ENCODE measurements around the gene SLCO3A1. TPM values are rescaled to one million over a fixed set of nuclear protein-coding genes. Genes with fewer than 3 reads are reported as not detected.

SLCO3A1 gene
- total RNA-seq, 2 experiments from 2014 or later, result 8.5 to 40.0 TPM

DNA sequence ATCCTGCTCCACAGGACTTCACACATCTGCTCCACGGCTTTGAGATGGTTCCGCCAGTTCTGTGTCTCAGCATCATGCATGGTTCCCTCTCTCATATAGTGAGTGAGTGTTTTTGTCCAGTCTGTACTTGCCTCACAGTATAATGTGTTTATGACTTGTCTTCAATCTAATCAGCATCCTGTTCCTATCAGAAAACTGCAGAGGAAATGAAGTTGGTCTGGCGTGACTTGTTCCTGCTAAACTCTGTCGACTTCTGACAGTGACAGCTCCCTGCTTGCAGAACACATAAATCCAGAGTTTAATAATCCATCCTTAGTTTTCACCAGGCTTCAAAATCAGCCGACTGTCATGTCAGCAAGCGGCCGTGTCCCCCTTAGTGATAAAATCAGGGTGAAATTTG lies 222.3 kb downstream of the SLCO3A1 start:
- intact Hi-C loops (cut with micrococcal nuclease; ENCODE audit: unreplicated experiment), result loop anchor here (2.0 kb wide), 1 partner anchor 369 kb away; no protein-coding TSS in a partner anchor
- Histone ChIP-seq H3K79me2 (ENCODE audit: insufficient read depth, low read depth, low read length) (no peaks in the 10 kb centered on the region), H3K4me3 (ENCODE audit: low read depth, low read length, poor library complexity, severe bottlenecking) (no peak overlapping the region), H3K9me3 (ENCODE audit: low read length) (no peaks in the 10 kb centered on the region), H2AFZ (ENCODE audit: low read length) (no peak overlapping the region), H3K4me1 (ENCODE audit: insufficient read depth, low read length, poor library complexity, severe bottlenecking) (peaks cover 29% of the 10 kb centered on the region), H4K20me1 (ENCODE audit: insufficient read depth, low read length) (peaks cover 5% of the 10 kb centered on the region; the same call in 1 of the 2 replicates), H3K36me3 (ENCODE audit: insufficient read depth, low read length) (no peaks in the 10 kb centered on the region), H3K4me2 (ENCODE audit: low read length) (peak overlapping the region; percentile 42), H3K27ac (ENCODE audit: low read depth, low read length, poor library complexity, severe bottlenecking) (no peak overlapping the region), H3K9me2 (ENCODE audit: insufficient read depth, low read length) (no peaks in the 10 kb centered on the region)
- no TSS peak for BruUV-seq (replicated peaks)
- peak; percentile 55 for DNase-seq (ENCODE audit: low spot score)
- ChIA-PET CTCF (ENCODE audit: unreplicated experiment) (interaction anchor here (1.0 kb wide), 1 partner anchor 772 kb away, joined by 3 read pairs; no protein-coding TSS in a partner anchor), POLR2A (no interaction called here)
- TF ChIP-seq, protein P1, sequence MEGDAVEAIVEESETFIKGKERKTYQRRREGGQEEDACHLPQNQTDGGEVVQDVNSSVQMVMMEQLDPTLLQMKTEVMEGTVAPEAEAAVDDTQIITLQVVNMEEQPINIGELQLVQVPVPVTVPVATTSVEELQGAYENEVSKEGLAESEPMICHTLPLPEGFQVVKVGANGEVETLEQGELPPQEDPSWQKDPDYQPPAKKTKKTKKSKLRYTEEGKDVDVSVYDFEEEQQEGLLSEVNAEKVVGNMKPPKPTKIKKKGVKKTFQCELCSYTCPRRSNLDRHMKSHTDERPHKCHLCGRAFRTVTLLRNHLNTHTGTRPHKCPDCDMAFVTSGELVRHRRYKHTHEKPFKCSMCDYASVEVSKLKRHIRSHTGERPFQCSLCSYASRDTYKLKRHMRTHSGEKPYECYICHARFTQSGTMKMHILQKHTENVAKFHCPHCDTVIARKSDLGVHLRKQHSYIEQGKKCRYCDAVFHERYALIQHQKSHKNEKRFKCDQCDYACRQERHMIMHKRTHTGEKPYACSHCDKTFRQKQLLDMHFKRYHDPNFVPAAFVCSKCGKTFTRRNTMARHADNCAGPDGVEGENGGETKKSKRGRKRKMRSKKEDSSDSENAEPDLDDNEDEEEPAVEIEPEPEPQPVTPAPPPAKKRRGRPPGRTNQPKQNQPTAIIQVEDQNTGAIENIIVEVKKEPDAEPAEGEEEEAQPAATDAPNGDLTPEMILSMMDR (conservative IDR thresholded peaks at IDR 0.05; ENCODE audit: low read length), result no peak
- TF ChIP-seq EZH2phosphoT487 (IDR thresholded peaks at IDR 0.05; ENCODE audit: borderline replicate concordance, low read depth, low read length), result no peak

DNA sequence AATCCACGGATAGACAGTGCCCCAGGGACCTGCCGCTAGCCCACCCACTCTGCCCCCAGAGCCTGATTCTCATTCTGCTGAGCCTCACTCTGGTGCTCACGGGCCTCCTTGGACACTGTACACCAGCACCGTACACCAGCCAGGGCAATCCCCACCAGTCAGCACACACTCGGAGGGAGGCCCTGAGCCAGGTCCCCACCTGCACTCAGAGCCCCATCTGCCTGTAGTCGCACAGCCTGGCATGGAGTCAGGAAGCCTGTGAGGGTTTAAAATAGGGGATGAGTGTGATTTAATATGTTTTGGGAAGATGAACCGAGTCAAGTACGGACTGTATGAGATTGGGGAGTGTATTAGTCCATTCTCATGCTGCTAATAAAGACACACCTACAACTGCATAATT lies 223.0 kb downstream of the SLCO3A1 start:
- CTCF ChIA-PET (ENCODE audit: unreplicated experiment), result no interaction called here
- no peaks in the 10 kb centered on the region for H3K9me3 ChIP-seq (ENCODE audit: low read length)

More for the DNA sequence above, 223.0 kb downstream of the SLCO3A1 start:
- no TSS peak for BruUV-seq (replicated peaks)
- Histone ChIP-seq H3K4me1 (ENCODE audit: insufficient read depth, low read length, poor library complexity, severe bottlenecking) (peaks cover 29% of the 10 kb centered on the region), H3K4me2 (ENCODE audit: low read length) (no peak overlapping the region), H3K4me3 (ENCODE audit: low read depth, low read length, poor library complexity, severe bottlenecking) (no peak overlapping the region), H3K36me3 (ENCODE audit: insufficient read depth, low read length) (no peaks in the 10 kb centered on the region), H3K79me2 (ENCODE audit: insufficient read depth, low read depth, low read length) (no peaks in the 10 kb centered on the region), H2AFZ (ENCODE audit: low read length) (no peak overlapping the region), H3K9me2 (ENCODE audit: insufficient read depth, low read length) (no peaks in the 10 kb centered on the region), H4K20me1 (ENCODE audit: insufficient read depth, low read length) (peaks cover 3% of the 10 kb centered on the region; the same call in 1 of the 2 replicates), H3K27ac (ENCODE audit: low read depth, low read length, poor library complexity, severe bottlenecking) (no peak overlapping the region)
- no peak for DNase-seq (ENCODE audit: low spot score)
- POLR2A ChIA-PET, result no interaction called here
- intact Hi-C loops (cut with micrococcal nuclease; ENCODE audit: unreplicated experiment), result loop anchor here (2.0 kb wide), 1 partner anchor 370 kb away; no protein-coding TSS in a partner anchor
- no peak for TF ChIP-seq EZH2phosphoT487 (IDR thresholded peaks at IDR 0.05; ENCODE audit: borderline replicate concordance, low read depth, low read length)
- TF ChIP-seq, protein P1 (conservative IDR thresholded peaks at IDR 0.05; ENCODE audit: low read length), result no peak
